Activated CD8-positive, alpha-beta memory T cell treated with anti-CD3 and anti-CD28 coated beads, Interleukin-2, amount 50 U/mL, for 1 hour (primary cell): ENCODE measurements around the gene C1orf159.
"Not testable (repeated sequence)": the region's sequence is repeated elsewhere in the genome, so short reads cannot be mapped to it uniquely, and the experiment has no call there.

ENCODE experiments used
- DNase-seq: peaks from one replicate; pipeline ENCODE4 v3.0.0-alpha.2; 2020; ENCODE audit errors: extremely low read depth

The C1orf159 gene

GRCh38 chr1:1149416-1149815, 33.5 kb upstream of the C1orf159 start:
- no peak for DNase-seq

DNA sequence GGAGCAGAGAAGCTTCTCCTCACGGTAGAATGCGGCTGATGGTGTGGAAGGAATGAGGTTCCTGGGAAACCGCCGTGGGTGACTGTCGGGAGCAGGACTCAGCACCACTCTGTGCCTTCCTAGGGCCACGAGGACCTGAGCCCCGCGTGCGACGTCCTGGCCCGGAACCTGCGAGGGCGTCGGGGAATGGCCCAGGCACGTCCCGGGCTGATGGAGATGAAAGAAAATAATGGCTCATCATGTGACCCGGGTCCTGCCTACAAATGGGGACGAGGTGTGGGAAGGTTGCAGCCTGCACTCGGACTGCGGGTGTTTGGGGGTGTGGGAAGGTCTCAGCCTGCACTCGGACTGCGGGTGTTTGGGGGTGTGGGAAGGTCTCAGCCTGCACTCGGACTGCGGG, 32.7 kb upstream of the C1orf159 start:
- DNase-seq, result no peak

GRCh38 chr1:1148061-1148460, 32.2 kb upstream of the C1orf159 start:
- no peak for DNase-seq

- no peak for DNase-seq
These were observed 30.7 kb upstream of the C1orf159 start for GRCh38 chr1:1146596-1146995.

- DNase-seq, result no peak
These were observed 30.1 kb upstream of the C1orf159 start for GRCh38 chr1:1146026-1146425.

DNA sequence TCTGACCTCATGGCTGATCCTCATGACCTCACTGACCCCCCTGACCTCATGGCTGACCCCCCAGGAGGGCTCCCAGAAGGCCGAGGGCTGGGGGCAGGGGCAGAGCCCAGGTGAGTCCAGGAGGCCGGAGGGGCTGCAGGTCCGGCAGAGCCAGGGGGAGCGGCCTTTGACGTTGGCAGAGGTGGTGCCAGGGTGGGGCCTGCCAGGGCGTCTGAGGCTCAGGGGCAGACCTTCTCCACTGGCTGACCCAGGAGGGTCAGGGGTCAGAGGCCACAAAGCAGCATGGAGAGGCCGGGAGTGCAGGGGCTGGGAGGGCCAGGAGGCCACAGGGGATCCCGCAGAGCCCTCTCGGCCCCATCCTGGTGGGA, 29.6 kb upstream of the C1orf159 start:
- no peak for DNase-seq

DNA sequence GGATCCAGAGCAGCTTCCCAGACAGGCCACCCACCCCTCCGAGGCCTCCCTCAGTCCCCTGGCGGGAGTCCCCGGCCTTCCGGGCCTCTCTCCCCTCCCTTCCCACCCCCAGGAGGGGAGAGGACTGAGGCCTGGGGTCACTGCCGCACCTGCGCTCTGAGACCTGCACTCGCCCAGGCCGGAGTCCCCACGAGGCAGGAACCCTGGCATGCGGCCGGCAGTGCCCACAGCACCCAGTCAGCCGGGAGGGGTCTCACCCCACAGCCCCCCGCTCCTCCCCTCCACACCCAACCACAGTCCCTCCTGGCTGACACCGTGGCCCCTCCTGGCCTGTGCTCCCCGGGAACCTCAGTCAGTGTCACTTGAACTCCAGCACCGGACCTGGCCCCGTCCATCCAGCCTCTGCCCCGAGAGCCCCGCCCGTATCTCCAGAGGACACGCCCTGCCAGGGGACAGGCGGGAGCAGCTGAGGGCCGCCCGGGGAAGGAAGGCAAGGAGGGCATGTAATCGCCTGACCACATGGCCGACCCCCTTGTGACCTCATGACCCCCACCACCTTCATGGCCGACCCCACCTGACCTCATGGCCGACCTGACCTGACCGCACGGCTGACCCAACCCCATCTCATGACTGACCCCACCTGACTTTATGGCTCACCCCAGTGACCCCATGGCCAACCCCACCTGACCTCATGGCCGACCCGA, 29.1 kb upstream of the C1orf159 start:
- no peak for DNase-seq

DNA sequence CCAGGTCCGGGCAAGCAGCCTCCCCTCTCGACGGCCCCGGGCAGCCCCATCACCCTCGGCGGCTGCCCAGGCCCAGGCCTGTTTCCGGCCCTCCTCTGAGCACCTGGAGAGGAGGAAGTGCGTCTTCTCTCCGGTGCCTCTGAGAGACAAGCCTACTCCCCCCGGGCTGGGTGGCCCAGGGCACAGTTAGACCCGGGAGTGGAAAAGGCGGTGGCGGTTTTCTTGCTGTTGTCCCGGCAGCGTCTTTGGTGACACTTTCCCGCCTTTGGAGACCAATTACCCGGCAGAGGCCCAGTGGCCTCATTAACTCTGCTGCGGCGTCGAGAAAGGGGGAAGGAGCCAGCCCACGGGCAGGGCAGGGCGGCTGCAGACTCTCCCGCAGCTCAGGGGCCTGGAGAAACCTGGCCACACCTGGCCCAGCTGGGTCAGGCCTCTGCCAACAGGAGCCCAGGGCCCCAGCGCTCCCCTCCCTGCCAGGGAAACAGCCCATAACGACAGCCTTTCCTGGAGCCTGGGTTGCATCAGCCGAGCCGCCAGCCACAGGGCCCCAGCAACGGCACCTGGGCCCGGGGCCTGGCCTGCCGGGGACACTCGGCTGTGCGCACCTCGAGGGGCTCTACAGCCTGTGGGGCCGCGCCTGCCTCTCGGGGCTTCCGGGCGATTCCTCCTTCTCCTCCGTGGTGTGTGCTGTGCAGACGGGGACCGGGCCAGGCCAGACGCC, 28.4 kb upstream of the C1orf159 start:
- peak; percentile 32 for DNase-seq

GRCh38 chr1:1143636-1144035, 27.7 kb upstream of the C1orf159 start:
- no peak for DNase-seq

GRCh38 chr1:1142844-1143243, 27.0 kb upstream of the C1orf159 start:
- no peak for DNase-seq

DNA sequence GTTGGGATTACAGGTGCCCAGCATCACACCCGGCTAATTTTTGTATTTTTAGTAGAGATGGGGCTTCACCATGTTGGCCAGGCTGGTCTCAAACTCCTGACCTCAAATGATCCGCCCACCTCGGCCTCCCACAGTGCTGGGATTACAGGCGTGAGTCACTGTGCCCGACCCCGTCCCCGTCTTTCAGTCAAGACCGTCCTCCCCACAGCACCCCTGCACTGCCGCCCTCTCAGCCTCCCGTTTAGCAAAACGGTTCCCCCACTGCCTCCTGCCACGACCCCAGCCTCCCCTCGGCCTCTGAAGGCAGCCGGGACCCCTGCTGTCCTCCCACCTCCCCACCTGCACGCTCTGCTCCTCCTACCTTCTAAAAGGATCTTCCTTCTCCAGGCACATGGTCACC, 26.5 kb upstream of the C1orf159 start:
- DNase-seq, result not testable (repeated sequence)

GRCh38 chr1:1141911-1142250, 26.0 kb upstream of the C1orf159 start:
- DNase-seq, result no peak

DNA sequence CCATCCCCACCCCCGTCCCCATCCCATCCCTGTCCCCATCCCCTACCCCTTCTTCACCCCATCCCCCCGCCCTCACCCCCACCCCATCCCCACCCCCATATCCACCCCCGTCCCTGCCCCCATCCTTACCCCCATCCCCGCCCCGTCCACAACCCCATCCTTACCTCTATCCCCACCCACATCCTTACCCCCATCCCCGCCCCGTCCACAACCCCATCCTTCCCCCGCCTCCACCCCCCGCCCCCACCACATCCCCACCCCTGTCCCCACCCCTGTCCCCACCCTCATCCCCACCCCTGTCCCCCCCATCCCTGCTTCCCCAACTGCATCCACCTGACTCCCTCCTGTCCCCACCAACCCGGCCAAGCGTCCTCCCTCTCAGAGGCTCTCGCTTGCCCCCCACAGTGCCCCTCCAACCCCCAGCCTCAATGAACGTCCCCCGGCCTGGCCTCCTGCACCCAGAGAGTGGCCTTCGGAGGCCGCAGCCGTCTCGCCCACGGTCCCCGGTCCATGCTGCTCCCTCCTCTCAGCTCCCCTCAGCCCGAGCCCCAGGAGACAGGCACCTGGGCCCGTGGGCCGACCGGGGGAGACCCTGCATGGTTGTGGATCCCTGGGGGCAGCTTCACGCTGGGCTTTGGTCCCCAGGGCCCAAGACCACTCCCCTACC, 25.5 kb upstream of the C1orf159 start:
- no peak for DNase-seq

- DNase-seq, result no peak
These were observed 24.8 kb upstream of the C1orf159 start for GRCh38 chr1:1140673-1141072.

GRCh38 chr1:1137256-1138045, 21.6 kb upstream of the C1orf159 start:
- peak; percentile 49 for DNase-seq

GRCh38 chr1:1136547-1137230, 20.8 kb upstream of the C1orf159 start:
- DNase-seq, result no peak

GRCh38 chr1:1135339-1136136, 19.6 kb upstream of the C1orf159 start:
- no peak for DNase-seq

GRCh38 chr1:1134300-1134970, 18.5 kb upstream of the C1orf159 start:
- DNase-seq, result no peak

DNA sequence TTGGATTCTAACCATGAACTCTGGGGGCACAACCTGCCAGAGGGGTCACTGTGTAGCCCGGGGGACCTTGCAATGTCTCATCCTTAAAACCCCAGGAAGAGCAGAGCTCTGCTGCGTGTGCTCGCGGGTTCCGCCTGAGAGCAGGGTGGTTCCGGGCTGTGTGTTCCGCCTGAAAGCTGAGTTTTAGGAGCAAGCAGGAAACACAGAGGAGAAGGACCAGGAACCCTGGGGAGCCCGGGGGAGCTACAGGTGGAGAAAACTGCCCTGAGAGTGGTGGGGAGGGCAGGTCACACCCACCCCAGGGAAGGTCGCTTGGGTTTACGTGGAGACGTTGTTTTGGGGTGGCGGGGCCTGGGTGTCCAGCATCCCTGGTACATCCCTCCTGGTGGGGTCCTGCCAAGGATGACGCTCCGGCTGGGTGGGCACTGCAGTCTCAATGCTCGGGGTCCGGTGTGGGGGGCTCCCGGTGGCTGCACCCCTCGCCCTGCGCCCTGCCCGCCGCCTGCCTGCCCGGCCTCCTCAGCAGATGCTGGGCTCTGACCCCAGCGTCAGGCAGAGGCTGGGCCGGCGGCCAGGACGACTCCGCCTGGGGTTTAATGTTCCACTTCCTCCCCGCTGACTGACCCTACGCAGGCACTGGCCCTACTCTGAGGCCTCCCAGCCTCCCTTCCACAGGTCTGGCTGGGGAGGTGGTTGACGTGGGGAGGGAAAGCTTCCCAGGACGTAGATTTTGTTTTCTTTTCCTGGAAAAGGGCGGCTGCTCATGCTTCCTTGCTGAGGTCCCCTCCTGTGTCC, 17.3 kb upstream of the C1orf159 start:
- DNase-seq, result no peak
